Measurements from ENCODE around the gene PGAP1. TPM values are rescaled to one million over a fixed set of nuclear protein-coding genes. Genes with fewer than 3 reads are reported as not detected.

The PGAP1 gene
- total RNA-seq, 1 experiment from 2014 or later = 7.4 TPM

- POLR2A ChIA-PET = interaction anchor here (1.0 kb wide), 1 partner anchor 130 kb away, joined by 3 read pairs; no protein-coding TSS in a partner anchor
- BruUV-seq (replicated peaks) = no TSS peak
- no peak overlapping the region for H3K4me3 Mint-ChIP-seq (ENCODE audit: unreplicated experiment)
- intact Hi-C loops (cut with micrococcal nuclease) = loop anchor here (10.0 kb wide), 1 partner anchor 132 kb away; the partner anchor contains the start of gene PGAP1
- no peak overlapping the region for H3K27ac Mint-ChIP-seq (ENCODE audit: low read depth, unreplicated experiment)
- H3K36me3 Mint-ChIP-seq (ENCODE audit: insufficient read depth, unreplicated experiment) = peaks cover 80% of the 10 kb centered on the region
- CTCF ChIA-PET = interaction anchor here (0.5 to 0.7 kb wide), 2 partner anchors 33 to 585 kb away, joined by 3 to 4 read pairs; no protein-coding TSS in a partner anchor
- peaks cover 14% of the 10 kb centered on the region for H3K4me1 Mint-ChIP-seq (ENCODE audit: insufficient read depth, unreplicated experiment)
- no peaks in the 10 kb centered on the region for H3K27me3 Mint-ChIP-seq (ENCODE audit: insufficient read depth, unreplicated experiment)
- no peak for DNase-seq (ENCODE audit: unreplicated experiment)
- TF ChIP-seq CTCF (IDR thresholded peaks at IDR 0.05; ENCODE audit: unreplicated experiment) = no peak
- no peaks in the 10 kb centered on the region for H3K9me3 Mint-ChIP-seq (ENCODE audit: unreplicated experiment)
These were observed 133.6 kb downstream of the PGAP1 start for GRCh38 chr2:196792865-196793264.

- no peaks in the 10 kb centered on the region for H3K9me3 Mint-ChIP-seq (ENCODE audit: unreplicated experiment)
- no peak overlapping the region for H3K4me3 Mint-ChIP-seq (ENCODE audit: unreplicated experiment)
- peaks cover 8% of the 10 kb centered on the region for H3K4me1 Mint-ChIP-seq (ENCODE audit: insufficient read depth, unreplicated experiment)
- H3K36me3 Mint-ChIP-seq (ENCODE audit: insufficient read depth, unreplicated experiment) = peaks cover 38% of the 10 kb centered on the region
- DNase-seq (ENCODE audit: unreplicated experiment) = peak; percentile 54
- no peak for TF ChIP-seq CTCF (IDR thresholded peaks at IDR 0.05; ENCODE audit: unreplicated experiment)
- CTCF ChIA-PET = no interaction called here
- no peaks in the 10 kb centered on the region for H3K27me3 Mint-ChIP-seq (ENCODE audit: insufficient read depth, unreplicated experiment)
- no TSS peak for BruUV-seq (replicated peaks)
- intact Hi-C loops (cut with micrococcal nuclease) = no loop called here
- H3K27ac Mint-ChIP-seq (ENCODE audit: low read depth, unreplicated experiment) = peak overlapping the region; percentile 16
- POLR2A ChIA-PET = no interaction called here
These were observed 142.9 kb downstream of the PGAP1 start for GRCh38 chr2:196783431-196784094.

Other genes starting within 250 kb of the PGAP1 start
- gene GTF3C3, start 127.0 kb downstream of the PGAP1 start, total RNA-seq (2022) = 37.2 and 59.3 TPM in 2 replicates
- 0.61 and 0.98 TPM in 2 replicates for gene C2orf66, start 117.4 kb downstream of the PGAP1 start, total RNA-seq (2022)

Data from MCF 10A (cell line).